ENCODE results near the gene MPC2.

DNA sequence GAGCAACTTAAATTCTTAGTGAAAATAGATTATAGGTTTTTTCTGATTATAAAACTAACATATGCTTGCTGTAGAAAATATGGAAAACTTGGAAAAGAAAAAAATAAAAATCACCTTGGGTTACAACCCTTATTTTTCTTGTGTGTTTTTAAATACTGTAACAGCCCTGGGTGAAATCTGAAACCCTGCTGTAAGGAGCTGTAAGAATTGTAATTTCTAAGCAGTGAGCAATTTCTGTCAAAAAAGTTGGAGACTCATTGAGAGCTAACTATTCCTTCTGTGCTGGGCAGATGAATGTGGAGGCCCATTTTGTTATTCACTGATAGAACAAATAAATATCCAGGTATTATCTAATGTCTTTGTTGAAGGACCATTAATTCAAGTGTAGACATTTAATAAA lies 65.5 kb downstream of the MPC2 start:
- TF ChIP-seq CTCF (IDR thresholded peaks at IDR 0.05) (no peak), POLR2A (IDR thresholded peaks at IDR 0.05) (no peak)
